Measurements from ENCODE around the gene MTRFR.

MTRFR gene

GRCh38 chr12:123270214-123271000 lies 37.2 kb downstream of the MTRFR start:
- Histone ChIP-seq H3K9ac (ENCODE audit: low read length) (peak overlapping the region; percentile 85), H3K27ac (ENCODE audit: low read length) (no peak overlapping the region), H3K4me1 (ENCODE audit: low read length) (peaks cover 14% of the 10 kb centered on the region), H3K4me2 (ENCODE audit: low read length) (peak overlapping the region; percentile 99), H3K36me3 (replicated peaks; ENCODE audit: low read depth, low read length) (no peaks in the 10 kb centered on the region), H3K4me3 (ENCODE audit: low read length) (peak overlapping the region; percentile 99), H3K27me3 (ENCODE audit: low read depth, low read length) (no peaks in the 10 kb centered on the region), H2AFZ (ENCODE audit: low read depth, low read length) (peak overlapping the region; percentile 84), H3K9me3 (ENCODE audit: insufficient read depth, low read length) (no peaks in the 10 kb centered on the region), H3K79me2 (ENCODE audit: low read length) (peaks cover 21% of the 10 kb centered on the region), H4K20me1 (ENCODE audit: insufficient read depth, low read length) (no peaks in the 10 kb centered on the region)
- TF ChIP-seq CTCF (IDR thresholded peaks at IDR 0.05; ENCODE audit: low read depth, low read length) = no peak
- no peak for TF ChIP-seq EZH2phosphoT487 (IDR thresholded peaks at IDR 0.05; ENCODE audit: low read depth)

GRCh38 chr12:123271001-123271668 lies 37.9 kb downstream of the MTRFR start:
- Histone ChIP-seq H3K79me2 (ENCODE audit: low read length) (peaks cover 21% of the 10 kb centered on the region), H3K27me3 (ENCODE audit: low read depth, low read length) (no peaks in the 10 kb centered on the region), H2AFZ (ENCODE audit: low read depth, low read length) (no peak overlapping the region), H4K20me1 (ENCODE audit: insufficient read depth, low read length) (no peaks in the 10 kb centered on the region), H3K9ac (ENCODE audit: low read length) (peak overlapping the region; percentile 85), H3K4me1 (ENCODE audit: low read length) (peaks cover 14% of the 10 kb centered on the region), H3K36me3 (replicated peaks; ENCODE audit: low read depth, low read length) (no peaks in the 10 kb centered on the region), H3K4me3 (ENCODE audit: low read length) (peak overlapping the region; percentile 99), H3K9me3 (ENCODE audit: insufficient read depth, low read length) (no peaks in the 10 kb centered on the region), H3K27ac (ENCODE audit: low read length) (no peak overlapping the region), H3K4me2 (ENCODE audit: low read length) (peak overlapping the region; percentile 99)
- TF ChIP-seq CTCF (IDR thresholded peaks at IDR 0.05; ENCODE audit: low read depth, low read length) (peak; percentile 22; the same call in 1 of the 2 replicates), EZH2phosphoT487 (IDR thresholded peaks at IDR 0.05; ENCODE audit: low read depth) (no peak)

GRCh38 chr12:123273166-123273565 lies 39.9 kb downstream of the MTRFR start:
- Histone ChIP-seq H3K4me1 (ENCODE audit: low read length) (peaks cover 24% of the 10 kb centered on the region), H4K20me1 (ENCODE audit: insufficient read depth, low read length) (no peaks in the 10 kb centered on the region), H3K36me3 (replicated peaks; ENCODE audit: low read depth, low read length) (no peaks in the 10 kb centered on the region), H3K4me3 (ENCODE audit: low read length) (no peak overlapping the region), H3K9ac (ENCODE audit: low read length) (no peak overlapping the region), H3K9me3 (ENCODE audit: insufficient read depth, low read length) (no peaks in the 10 kb centered on the region), H2AFZ (ENCODE audit: low read depth, low read length) (no peak overlapping the region), H3K27me3 (ENCODE audit: low read depth, low read length) (no peaks in the 10 kb centered on the region), H3K4me2 (ENCODE audit: low read length) (no peak overlapping the region), H3K27ac (ENCODE audit: low read length) (no peak overlapping the region), H3K79me2 (ENCODE audit: low read length) (peaks cover 21% of the 10 kb centered on the region)
- no peak for TF ChIP-seq CTCF (IDR thresholded peaks at IDR 0.05; ENCODE audit: low read depth, low read length)
- no peak for TF ChIP-seq EZH2phosphoT487 (IDR thresholded peaks at IDR 0.05; ENCODE audit: low read depth)

GRCh38 chr12:123278101-123278627 lies 44.9 kb downstream of the MTRFR start:
- Histone ChIP-seq H3K27ac (ENCODE audit: low read length) (peak overlapping the region; percentile 62), H3K4me3 (ENCODE audit: low read length) (peak overlapping the region; percentile 59), H3K9ac (ENCODE audit: low read length) (no peak overlapping the region), H3K4me1 (ENCODE audit: low read length) (peaks cover 17% of the 10 kb centered on the region), H4K20me1 (ENCODE audit: insufficient read depth, low read length) (no peaks in the 10 kb centered on the region), H2AFZ (ENCODE audit: low read depth, low read length) (no peak overlapping the region), H3K27me3 (ENCODE audit: low read depth, low read length) (no peaks in the 10 kb centered on the region), H3K4me2 (ENCODE audit: low read length) (peak overlapping the region; percentile 75), H3K79me2 (ENCODE audit: low read length) (no peaks in the 10 kb centered on the region), H3K36me3 (replicated peaks; ENCODE audit: low read depth, low read length) (no peaks in the 10 kb centered on the region), H3K9me3 (ENCODE audit: insufficient read depth, low read length) (no peaks in the 10 kb centered on the region)
- TF ChIP-seq CTCF (IDR thresholded peaks at IDR 0.05; ENCODE audit: low read depth, low read length) = no peak
- TF ChIP-seq EZH2phosphoT487 (IDR thresholded peaks at IDR 0.05; ENCODE audit: low read depth) = peak; percentile 59; the same call in 1 of the 2 replicates
